ENCODE data around the gene PLXNB1.

Gene PLXNB1

GRCh38 chr3:48432411-48433371, 2.8 kb upstream of the PLXNB1 start:
- DNase-seq (ENCODE audit: low read depth) = no peak

DNA sequence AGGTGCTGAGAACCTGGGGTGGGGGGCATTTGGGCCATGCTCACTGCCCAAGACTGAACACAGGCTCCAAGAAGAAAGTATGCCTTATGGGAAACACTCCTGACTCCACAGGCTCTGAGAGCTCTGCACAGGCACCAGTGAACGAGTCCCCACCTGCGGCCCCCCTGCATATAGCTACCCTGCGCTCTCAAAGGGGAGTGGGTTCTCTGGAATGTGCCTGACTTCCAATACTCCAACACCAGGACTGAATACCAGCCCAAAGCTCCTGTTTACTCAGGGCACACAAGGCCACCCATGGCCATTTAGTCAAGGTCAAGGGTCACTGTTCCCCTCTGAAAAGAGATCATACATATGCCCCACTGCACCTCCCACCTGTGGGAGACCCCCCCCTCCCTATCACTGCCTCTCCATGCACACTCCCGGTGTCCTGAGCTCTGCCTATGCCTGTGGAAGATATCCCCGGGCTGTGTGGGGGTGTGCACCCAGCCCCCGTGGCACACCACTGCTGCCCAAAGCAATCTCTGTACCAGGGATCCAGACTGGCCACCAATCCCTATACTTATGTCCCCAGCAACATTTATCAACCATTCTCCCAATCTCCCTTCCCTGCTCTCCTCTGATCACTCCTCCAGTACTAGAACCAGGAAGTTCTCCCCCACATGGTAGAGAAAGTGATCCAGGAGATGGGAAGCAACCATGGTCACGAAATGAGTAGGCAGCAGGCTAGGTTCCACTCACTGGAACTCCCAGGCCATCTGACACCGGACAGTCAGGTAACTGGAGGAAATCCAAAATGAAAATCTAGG, 1.5 kb upstream of the PLXNB1 start:
- no peak for DNase-seq (ENCODE audit: low read depth)

DNA sequence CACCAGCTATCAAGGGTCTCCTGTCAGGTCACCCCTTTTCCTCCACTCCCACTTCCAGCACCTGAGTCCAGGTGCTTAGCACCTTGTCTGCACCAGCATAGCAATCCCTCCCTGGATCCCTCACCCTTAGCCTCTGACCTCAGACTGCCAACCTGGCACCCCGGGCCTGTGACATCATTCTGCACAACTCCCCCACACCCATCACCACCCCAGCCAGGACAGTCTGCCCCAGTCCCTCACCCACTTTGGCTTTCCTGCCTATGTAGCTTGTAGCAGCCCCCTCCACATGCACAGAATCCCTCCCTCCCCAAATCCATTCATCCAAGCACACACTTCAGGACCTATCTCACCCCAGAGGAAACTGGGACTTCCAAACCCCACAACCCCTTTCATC, 819 bp upstream of the PLXNB1 start:
- no peak for DNase-seq (ENCODE audit: low read depth)

GRCh38 chr3:48429317-48429959, 448 bp downstream of the PLXNB1 start:
- DNase-seq (ENCODE audit: low read depth) = peak; percentile 49

DNA sequence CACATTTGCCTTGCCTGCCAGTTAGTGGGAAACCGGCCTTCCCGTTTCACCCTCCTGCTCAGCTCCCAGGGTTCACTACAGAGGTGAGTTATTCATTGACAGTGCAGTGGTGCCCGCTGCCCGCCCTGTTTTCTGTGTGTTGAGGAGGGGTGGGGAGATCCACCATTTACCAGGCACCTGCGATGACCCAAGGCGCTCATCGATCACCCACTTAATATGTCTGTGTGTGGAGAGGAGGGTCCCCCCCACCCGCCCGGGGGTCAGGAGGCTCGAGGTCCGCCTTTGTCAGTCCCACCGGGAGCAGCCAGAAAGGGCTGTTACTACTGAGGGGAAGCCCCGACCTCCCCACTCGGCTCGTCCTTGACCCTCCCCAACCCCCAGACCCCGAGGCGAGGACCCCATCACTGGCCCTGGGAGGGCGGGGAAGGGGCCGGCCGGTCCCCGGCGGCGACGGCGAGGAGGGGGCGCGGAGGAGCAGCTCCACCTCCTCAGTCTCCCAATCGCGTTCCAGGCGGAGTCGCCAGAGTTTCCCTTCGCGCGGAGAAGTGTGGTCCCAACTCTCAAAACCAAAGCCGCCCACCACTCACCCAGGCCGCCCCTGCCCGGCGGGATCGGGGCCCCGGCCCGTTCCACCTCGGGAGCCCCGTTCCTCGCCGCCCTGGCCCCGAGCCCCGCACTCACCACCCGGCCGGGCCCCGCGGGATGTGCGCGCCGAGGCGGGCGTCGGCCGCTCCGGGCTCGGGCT, 1.1 kb downstream of the PLXNB1 start:
- no peak for DNase-seq (ENCODE audit: low read depth)

- no peak for DNase-seq (ENCODE audit: low read depth)
Observed at GRCh38 chr3:48428088-48428571, 1.8 kb downstream of the PLXNB1 start.

DNA sequence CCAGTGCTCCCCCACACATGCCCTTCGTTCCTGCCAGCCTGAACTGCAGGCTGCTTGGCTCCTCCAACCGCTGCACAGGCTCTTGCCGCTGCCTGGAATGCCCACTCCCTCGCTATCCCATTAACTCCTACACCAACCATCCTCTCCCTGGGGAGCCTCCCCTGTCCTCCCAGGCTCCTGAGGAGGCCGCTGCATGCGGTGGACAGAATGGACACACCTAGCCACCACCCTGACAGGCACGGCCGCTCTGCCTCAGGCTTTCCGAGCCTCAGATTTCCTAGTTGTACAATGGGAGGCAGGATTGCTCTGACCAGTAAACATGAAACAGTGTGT, 2.3 kb downstream of the PLXNB1 start:
- DNase-seq (ENCODE audit: low read depth) = no peak

DNA sequence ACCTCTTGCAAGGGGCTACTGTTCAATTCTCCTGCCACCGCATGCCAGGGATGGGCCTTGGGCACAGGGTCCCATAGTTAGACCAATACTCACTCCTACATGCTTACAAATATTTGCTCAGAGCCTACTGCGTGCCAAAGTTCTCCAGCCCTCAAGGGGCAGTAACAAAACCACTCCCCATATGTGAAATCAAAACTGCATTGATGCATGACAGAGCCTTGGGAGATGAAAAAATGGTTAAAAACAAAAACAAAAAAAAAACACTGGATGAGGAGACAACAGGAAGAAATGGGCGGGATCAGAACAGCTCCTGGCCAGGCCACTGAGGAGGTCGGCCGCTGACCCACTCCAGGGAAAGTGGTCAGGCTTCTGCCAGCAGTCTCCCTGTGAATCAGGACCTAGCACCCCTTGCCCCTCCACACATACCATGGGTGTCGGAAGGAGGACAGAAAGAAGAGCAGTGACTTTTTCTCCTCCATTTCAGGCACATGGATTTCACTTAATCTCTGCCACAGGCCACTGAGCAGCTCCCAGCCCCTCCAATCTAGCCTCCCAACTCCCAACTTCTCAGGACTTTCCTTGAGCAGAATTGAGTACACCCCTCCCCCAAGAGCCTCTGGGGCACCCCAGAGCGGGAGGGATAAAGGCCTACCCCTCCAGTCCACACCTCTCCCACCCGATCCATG, 2.8 kb downstream of the PLXNB1 start:
- DNase-seq (ENCODE audit: low read depth) = no peak

DNA sequence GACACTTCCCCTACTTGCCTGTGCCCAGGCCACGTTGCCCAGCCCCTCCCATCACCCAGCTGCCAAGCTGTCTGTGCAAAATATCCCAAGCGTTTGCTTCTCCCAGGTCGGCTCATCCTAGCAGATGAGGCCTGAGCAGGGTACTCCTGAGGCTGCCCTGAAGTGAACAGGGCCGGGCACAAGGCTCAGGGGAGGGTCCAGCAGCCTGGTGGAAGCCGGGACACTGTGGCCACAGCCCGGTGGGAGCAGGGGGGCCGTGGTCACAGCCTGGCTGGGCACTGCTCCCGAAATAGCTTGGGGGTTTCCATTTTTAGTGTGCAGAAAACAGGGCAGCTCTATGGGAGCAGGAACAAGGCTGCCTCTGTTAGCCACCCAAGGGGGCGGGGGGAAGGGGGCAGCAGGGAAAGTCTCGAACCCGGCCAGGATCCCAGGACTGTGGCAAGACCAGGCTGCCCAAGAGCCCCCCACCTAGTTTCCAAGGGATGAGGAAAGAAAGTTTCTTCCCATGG, 3.4 kb downstream of the PLXNB1 start:
- DNase-seq (ENCODE audit: low read depth) = no peak

DNA sequence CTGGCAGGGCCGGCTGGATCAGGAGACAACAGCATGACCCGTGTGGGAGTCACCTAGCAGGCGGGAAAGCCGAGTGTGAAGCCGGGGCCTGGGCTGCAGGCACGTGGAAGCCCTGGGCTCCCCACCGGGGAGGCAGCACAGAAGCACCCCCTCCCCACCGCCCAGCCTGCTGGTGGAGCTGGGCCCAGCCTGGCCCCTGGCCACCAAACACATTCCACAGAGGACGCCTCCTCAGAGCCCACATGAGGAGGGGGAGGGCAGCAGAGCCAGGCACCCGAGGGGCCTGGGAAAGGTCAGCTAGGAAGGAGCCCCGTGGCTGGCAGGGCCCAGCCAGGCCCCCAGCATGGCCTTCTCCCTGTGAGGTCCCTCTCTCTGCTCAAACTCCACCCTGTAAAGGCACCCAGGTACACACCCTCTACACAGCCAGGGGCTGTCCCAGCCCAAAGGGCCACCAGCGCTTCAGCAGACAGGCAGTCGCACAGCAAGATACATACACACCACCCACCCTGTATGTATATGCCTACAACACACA, 4.5 kb downstream of the PLXNB1 start:
- DNase-seq (ENCODE audit: low read depth) = no peak

DNA sequence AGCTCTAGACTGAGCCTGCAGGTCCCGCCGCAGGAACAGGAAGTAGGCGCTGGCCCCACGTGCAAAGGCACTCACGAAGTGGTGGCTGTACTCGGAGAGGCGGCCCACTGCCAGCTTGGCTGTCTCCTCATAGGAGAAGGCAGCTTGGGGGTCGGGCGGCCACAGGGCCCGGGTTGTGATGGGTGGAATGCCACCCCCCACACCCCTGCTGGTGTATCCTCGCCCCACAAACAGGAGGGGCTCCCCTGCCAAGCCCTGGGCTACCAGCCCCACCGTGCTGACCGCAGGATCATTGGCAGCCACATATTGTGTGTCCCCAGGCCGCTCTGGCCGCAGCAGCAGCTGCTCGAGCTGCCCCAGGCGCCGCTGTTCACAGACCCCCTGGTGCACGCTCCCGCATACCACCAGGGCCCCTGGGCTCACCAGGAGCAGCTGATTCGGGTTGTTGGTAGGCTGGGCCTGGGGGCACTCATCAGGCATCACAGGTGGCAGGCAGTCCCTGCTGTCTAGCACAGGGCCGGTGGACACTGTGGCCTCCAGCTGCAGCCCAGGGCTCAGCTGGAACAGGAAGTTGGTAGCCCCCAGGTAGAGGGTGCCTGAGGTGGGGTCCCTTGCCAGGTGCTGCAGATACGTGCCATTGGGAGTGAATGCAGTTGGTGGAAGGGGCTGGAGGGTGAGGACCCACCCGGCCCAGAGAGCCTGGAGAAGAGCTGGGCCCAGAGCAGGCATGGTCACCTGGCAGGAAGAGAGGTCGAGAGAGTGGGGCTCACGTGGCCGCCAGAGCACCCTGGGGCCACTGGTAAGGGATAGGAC, 5.8 kb downstream of the PLXNB1 start:
- no peak for DNase-seq (ENCODE audit: low read depth)

GRCh38 chr3:48423241-48423882, 6.5 kb downstream of the PLXNB1 start:
- no peak for DNase-seq (ENCODE audit: low read depth)

- DNase-seq (ENCODE audit: low read depth) = no peak
Observed at GRCh38 chr3:48422681-48423080, 7.2 kb downstream of the PLXNB1 start.

GRCh38 chr3:48422272-48422671, 7.6 kb downstream of the PLXNB1 start:
- no peak for DNase-seq (ENCODE audit: low read depth)

GRCh38 chr3:48420561-48420960, 9.3 kb downstream of the PLXNB1 start:
- no peak for DNase-seq (ENCODE audit: low read depth)

DNA sequence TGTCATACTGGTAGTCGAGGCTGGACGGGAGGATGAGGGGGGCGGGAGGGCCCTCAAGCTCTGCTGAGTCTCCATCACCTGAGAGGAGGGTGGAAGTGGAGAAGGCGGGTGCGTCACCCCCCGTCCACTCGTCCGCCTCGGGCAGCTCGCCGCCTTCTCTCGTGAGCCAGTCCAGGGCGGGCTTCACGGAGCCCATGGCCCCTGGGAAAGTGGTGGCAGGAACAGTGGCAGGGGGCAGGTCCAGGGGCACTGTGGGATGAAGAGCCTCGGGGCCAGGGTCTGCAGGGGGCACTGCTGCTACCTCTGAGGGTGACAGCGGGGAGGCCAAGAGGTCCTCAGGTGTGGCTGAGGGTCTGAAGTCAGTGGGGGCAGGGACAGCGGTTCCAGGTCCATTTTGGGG, 10.3 kb downstream of the PLXNB1 start:
- DNase-seq (ENCODE audit: low read depth) = no peak

- DNase-seq (ENCODE audit: low read depth) = no peak
Observed at GRCh38 chr3:48419149-48419548, 10.7 kb downstream of the PLXNB1 start.

DNA sequence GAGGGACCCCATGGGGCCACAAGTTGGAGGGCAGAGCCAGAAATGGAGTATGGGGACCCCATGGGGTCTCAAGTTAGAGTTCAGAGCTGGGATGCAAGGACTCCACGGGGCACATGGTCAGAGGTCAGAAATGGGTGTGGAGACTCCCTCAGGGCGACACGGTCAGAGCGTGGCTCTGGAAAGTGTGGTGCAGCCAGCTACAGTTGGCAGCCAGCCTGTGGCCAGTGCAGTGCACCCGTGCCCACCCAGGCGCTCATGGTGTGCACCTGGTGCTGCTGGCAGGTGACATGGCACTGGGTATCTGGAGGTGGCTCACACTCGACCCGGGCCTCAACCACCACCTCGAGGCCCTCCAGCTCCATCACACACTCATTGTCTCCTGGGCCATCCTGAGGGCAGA, 11.2 kb downstream of the PLXNB1 start:
- no peak for DNase-seq (ENCODE audit: low read depth)

DNA sequence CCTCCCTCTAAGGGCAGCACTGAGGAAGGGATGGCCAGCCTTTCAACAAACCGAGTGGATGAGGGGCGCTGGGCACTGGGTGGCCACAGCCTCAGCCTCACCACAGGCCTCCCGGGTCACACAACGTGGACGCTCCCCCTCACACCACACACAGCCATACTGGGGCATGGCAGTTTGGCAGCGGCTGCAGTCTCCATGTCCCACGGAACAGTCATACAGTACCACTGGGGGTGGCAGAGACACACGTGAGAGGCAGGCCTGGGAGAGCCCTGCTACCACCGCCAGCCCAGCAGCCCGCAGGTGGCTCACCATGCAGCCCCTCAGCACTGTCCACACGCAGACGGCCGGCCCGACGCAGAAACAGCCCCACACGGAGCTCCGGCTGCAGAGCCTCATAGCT, 11.7 kb downstream of the PLXNB1 start:
- no peak for DNase-seq (ENCODE audit: low read depth)

Measured in activated T-cell treated with anti-CD3 and anti-CD28 coated beads for 48 hours (primary cell).